SK-N-SH (cell line): Measurements from ENCODE around the gene KANTR. TPM values are rescaled to one million over a fixed set of nuclear protein-coding genes. Genes with fewer than 3 reads are reported as not detected.

Experiments
- CTCF ChIA-PET: fragments of 300-600, 350-600 bp; formaldehyde crosslinking; extraction: SDS; loops from one replicate; lab custom pipeline; 2021; lab: Yijun Ruan, JAX
- POLR2A ChIA-PET: fragments of 350-600 bp; sonication (Branson Sonifier 250); formaldehyde crosslinking; extraction: SDS; loops from one replicate; lab custom pipeline; 2020; ENCODE audit warnings: antibody characterized with exemption, inconsistent platforms; lab: Yijun Ruan, JAX
- DNase-seq: peaks from one replicate; pipeline ENCODE4 v3.0.0; 2012
- H2AFZ ChIP-seq: fragments of 200-600 bp; sonication (generic); 2 replicates; pipeline ENCODE4 v1.8.1; 2016; ENCODE audit warnings: antibody characterized with exemption, mild to moderate bottlenecking, low read depth
- H3F3A ChIP-seq: fragments of 200-600 bp; sonication (generic); replicated peaks from 2 replicates; pipeline ENCODE3; 2016; ENCODE audit warnings: antibody characterized with exemption, mild to moderate bottlenecking; ENCODE audit not compliant: insufficient read depth
- H3K27ac ChIP-seq, 2 experiments: fragments of 200-500 bp in 1 of 2; fragments of 200-600 bp in 1 of 2; sonication (Bioruptor generic) in 1 of 2; sonication (generic), shearing (Covaris generic) in 1 of 2; 2 replicates each; pipeline versions ENCODE4 v1.5.1 to v1.6.1; 2014 to 2016; ENCODE audit warnings: low read depth in 2 of 2, inconsistent platforms in 1 of 2, low read length in 1 of 2, mild to moderate bottlenecking in 1 of 2, mixed read lengths in 1 of 2
- H3K27me3 ChIP-seq: fragments of 200-600 bp; sonication (generic), shearing (Covaris generic); 2 replicates; pipeline ENCODE4 v1.6.1; 2016; ENCODE audit warnings: mixed run types; ENCODE audit not compliant: insufficient read depth
- H3K36me3 ChIP-seq, 2 experiments: fragments of 200-500 bp in 1 of 2; fragments of 200-600 bp in 1 of 2; sonication (Bioruptor generic) in 1 of 2; sonication (generic) in 1 of 2; replicated peaks in 1 of 2; 2 replicates each; pipeline versions ENCODE3 to v1.5.1; 2014 to 2016; ENCODE audit warnings: low read length in 1 of 2, mild to moderate bottlenecking in 1 of 2; ENCODE audit not compliant: insufficient read depth in 2 of 2, control insufficient read depth in 1 of 2
- H3K4me1 ChIP-seq, 2 experiments: fragments of 200-500 bp in 1 of 2; fragments of 200-600 bp in 1 of 2; sonication (Bioruptor generic) in 1 of 2; sonication (generic), shearing (Covaris generic) in 1 of 2; 2 replicates each; pipeline versions ENCODE4 v1.5.1 to v1.6.1; 2014 to 2016; ENCODE audit warnings: low read depth in 1 of 2, low read length in 1 of 2, mixed run types in 1 of 2; ENCODE audit not compliant: insufficient read depth in 2 of 2, control insufficient read depth in 1 of 2
- H3K4me2 ChIP-seq: fragments of 200-600 bp; sonication (generic), shearing (Covaris generic); 2 replicates; pipeline ENCODE4 v1.6.1; 2017; ENCODE audit warnings: mixed run types
- H3K4me3 ChIP-seq, 2 experiments: fragments of 200-500 bp in 1 of 2; fragments of 200-600 bp in 1 of 2; sonication (Bioruptor generic) in 1 of 2; sonication (generic), shearing (Covaris generic) in 1 of 2; 2 replicates each; pipeline versions ENCODE4 v1.5.1 to v1.8.1; 2014 to 2016; ENCODE audit warnings: low read depth in 2 of 2, inconsistent platforms in 1 of 2, low read length in 1 of 2, mild to moderate bottlenecking in 1 of 2, mixed read lengths in 1 of 2, moderate library complexity in 1 of 2
- H3K79me2 ChIP-seq: fragments of 200-600 bp; sonication (generic); 2 replicates; pipeline ENCODE4 v1.8.1; 2017; ENCODE audit warnings: mild to moderate bottlenecking; ENCODE audit not compliant: insufficient read depth
- H3K9ac ChIP-seq: fragments of 200-600 bp; sonication (generic); 2 replicates; pipeline ENCODE4 v1.6.1; 2017; ENCODE audit warnings: mixed run types
- H3K9me2 ChIP-seq: fragments of 200-600 bp; sonication (generic); 2 replicates; pipeline ENCODE4 v1.6.1; 2017; ENCODE audit warnings: mixed run types
- H3K9me3 ChIP-seq: fragments of 200-600 bp; sonication (generic); 2 replicates; pipeline ENCODE4 v1.6.1; 2017; ENCODE audit warnings: mixed run types, mild to moderate bottlenecking, moderate library complexity
- H4K20me1 ChIP-seq: fragments of 200-600 bp; sonication (generic); 2 replicates; pipeline ENCODE4 v1.6.1; 2017; ENCODE audit warnings: mild to moderate bottlenecking, mixed run types; ENCODE audit not compliant: insufficient read depth
- EZH2phosphoT487 ChIP-seq: fragments of 200-600 bp; sonication (generic); IDR thresholded peaks from 2 replicates; pipeline ENCODE4 v1.6.1; 2017; ENCODE audit warnings: low read depth, mixed run types, mild to moderate bottlenecking, antibody characterized with exemption, moderate library complexity, borderline replicate concordance
- NFIC ChIP-seq: IDR thresholded peaks from 2 replicates; pipeline ENCODE4 v1.4.0; 2012; ENCODE audit warnings: borderline replicate concordance
- SIN3A ChIP-seq: IDR thresholded peaks from 2 replicates; pipeline ENCODE4 v1.6.1; 2012; ENCODE audit warnings: low read depth, mild to moderate bottlenecking, low read length, moderate library complexity, borderline replicate concordance
- USF2 ChIP-seq: fragments of 150-350 bp; IDR thresholded peaks from 2 replicates; pipeline ENCODE4 v1.6.1; 2017; ENCODE audit warnings: antibody characterized with exemption, low read length, low read depth, borderline replicate concordance
- WGBS: methylation state at CpG from one replicate; pipeline ENCODE4 v1.1.6; 2017; ENCODE audit warnings: low lambda C conversion rate; 5-methylcytosine and 5-hydroxymethylcytosine counted together
- polyA plus RNA-seq, 3 experiments: library from polyadenylated mRNA; depleted of rRNA; stranded (reverse); fragments of >200 nt; gene quantifications; 2 replicates each; pipeline ENCODE4 v1.2.3, GENCODE V29; 2012
- TF ChIP-seq, protein P1 (sequence below): IDR thresholded peaks from 2 replicates; pipeline ENCODE4 v1.4.0; 2012; ENCODE audit warnings: low read depth
- TF ChIP-seq, protein P2 (sequence below): IDR thresholded peaks from 2 replicates; pipeline ENCODE4 v1.4.0; 2012; ENCODE audit warnings: low read depth, borderline replicate concordance
- TF ChIP-seq, protein P3 (sequence below): fragments of 150-350 bp; IDR thresholded peaks from 2 replicates; pipeline ENCODE4 v1.6.1; 2016; ENCODE audit warnings: mild to moderate bottlenecking, low read depth, low read length

KANTR gene
- polyA plus RNA-seq, 1 of the 3 experiments (the other 2 are of a cell fraction): 2.1 TPM

GRCh38 chrX:53094582-53094905 lies 602 bp downstream of the KANTR start:
- Histone ChIP-seq H3K36me3 (no peaks in the 10 kb centered on the region), H3K4me3 (peak overlapping the region; percentile 60 to 66), H3K9me3 (no peaks in the 10 kb centered on the region), H3K79me2 (no peaks in the 10 kb centered on the region), H3K9me2 (no peaks in the 10 kb centered on the region), H3K27me3 (no peaks in the 10 kb centered on the region; the same call in 1 of the 2 replicates), H3K27ac (peak overlapping the region; percentile 64 to 80; a peak in 3 of 4 replicates), H3K4me2 (peak overlapping the region; percentile 75), H3K9ac (peak overlapping the region; percentile 69), H3F3A (peaks cover 2% of the 10 kb centered on the region), H3K4me1 (peaks cover 0 to 3% of the 10 kb centered on the region in 2 experiments; a peak in 1 of 4 replicates), H4K20me1 (no peaks in the 10 kb centered on the region), H2AFZ (peak overlapping the region; percentile 85)
- TF ChIP-seq USF2 (peak; percentile 37; the same call in 1 of the 2 replicates), NFIC (no peak), EZH2phosphoT487 (no peak)
- TF ChIP-seq, protein P1, sequence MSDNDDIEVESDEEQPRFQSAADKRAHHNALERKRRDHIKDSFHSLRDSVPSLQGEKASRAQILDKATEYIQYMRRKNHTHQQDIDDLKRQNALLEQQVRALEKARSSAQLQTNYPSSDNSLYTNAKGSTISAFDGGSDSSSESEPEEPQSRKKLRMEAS: 0 out of 2 replicates have a peak, but pooled peaks have one; percentile 10
- TF ChIP-seq, protein P2, sequence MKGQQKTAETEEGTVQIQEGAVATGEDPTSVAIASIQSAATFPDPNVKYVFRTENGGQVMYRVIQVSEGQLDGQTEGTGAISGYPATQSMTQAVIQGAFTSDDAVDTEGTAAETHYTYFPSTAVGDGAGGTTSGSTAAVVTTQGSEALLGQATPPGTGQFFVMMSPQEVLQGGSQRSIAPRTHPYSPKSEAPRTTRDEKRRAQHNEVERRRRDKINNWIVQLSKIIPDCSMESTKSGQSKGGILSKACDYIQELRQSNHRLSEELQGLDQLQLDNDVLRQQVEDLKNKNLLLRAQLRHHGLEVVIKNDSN: peak; percentile 82; the same call in 1 of the 2 replicates
- DNase-seq: no peak
- CTCF ChIA-PET: interaction anchor here (1.3 kb wide), 2 partner anchors 23 to 76 kb away, joined by 4 to 7 read pairs; no protein-coding TSS in a partner anchor
- WGBS: 12% methylated on average over 5 of the region's 5 CpGs
- POLR2A ChIA-PET: interaction anchor here (1.3 kb wide), 1 partner anchor 13 kb away, joined by 3 read pairs; the partner anchor contains the start of gene TSPYL2

- DNase-seq: no peak
- H3K4me2 ChIP-seq: no peak overlapping the region
- TF ChIP-seq, protein P3, sequence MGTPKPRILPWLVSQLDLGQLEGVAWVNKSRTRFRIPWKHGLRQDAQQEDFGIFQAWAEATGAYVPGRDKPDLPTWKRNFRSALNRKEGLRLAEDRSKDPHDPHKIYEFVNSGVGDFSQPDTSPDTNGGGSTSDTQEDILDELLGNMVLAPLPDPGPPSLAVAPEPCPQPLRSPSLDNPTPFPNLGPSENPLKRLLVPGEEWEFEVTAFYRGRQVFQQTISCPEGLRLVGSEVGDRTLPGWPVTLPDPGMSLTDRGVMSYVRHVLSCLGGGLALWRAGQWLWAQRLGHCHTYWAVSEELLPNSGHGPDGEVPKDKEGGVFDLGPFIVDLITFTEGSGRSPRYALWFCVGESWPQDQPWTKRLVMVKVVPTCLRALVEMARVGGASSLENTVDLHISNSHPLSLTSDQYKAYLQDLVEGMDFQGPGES: no peak
- TF ChIP-seq NFIC (no peak), SIN3A (no peak), EZH2phosphoT487 (no peak)
- TF ChIP-seq, all 33 proteins: peak for 0
- no peak overlapping the region for H3K4me3 ChIP-seq
- peaks cover 0 to 3% of the 10 kb centered on the region in 2 experiments; a peak in 1 of 4 replicates for H3K4me1 ChIP-seq
- H3F3A ChIP-seq: no peaks in the 10 kb centered on the region
- WGBS: 65% methylated on average over 3 of the region's 3 CpGs
- no peak overlapping the region for H3K9ac ChIP-seq
- H4K20me1 ChIP-seq: no peaks in the 10 kb centered on the region
- no peaks in the 10 kb centered on the region for H3K9me2 ChIP-seq
- H3K27ac ChIP-seq: no peak overlapping the region
- CTCF ChIA-PET: interaction anchor here (0.5 to 1.3 kb wide), 4 partner anchors 24 to 77 kb away, joined by 3 to 4 read pairs (median 4); no protein-coding TSS in a partner anchor
- H3K36me3 ChIP-seq: no peaks in the 10 kb centered on the region
- POLR2A ChIA-PET: no interaction called here
- no peaks in the 10 kb centered on the region; the same call in 1 of the 2 replicates for H3K27me3 ChIP-seq
- no peaks in the 10 kb centered on the region for H3K9me3 ChIP-seq
- no peaks in the 10 kb centered on the region for H3K79me2 ChIP-seq
- H2AFZ ChIP-seq: no peak overlapping the region
These were observed 1.9 kb downstream of the KANTR start for GRCh38 chrX:53095796-53096195.
